ENCODE measurements around the gene PFDN4. TPM values are rescaled to one million over a fixed set of nuclear protein-coding genes. Genes with fewer than 3 reads are reported as not detected.

PFDN4 gene
- total and polyA plus RNA-seq, 2 of the 4 experiments (the other 2 are of a cell fraction) = 14.9 to 93.2 TPM

DNA sequence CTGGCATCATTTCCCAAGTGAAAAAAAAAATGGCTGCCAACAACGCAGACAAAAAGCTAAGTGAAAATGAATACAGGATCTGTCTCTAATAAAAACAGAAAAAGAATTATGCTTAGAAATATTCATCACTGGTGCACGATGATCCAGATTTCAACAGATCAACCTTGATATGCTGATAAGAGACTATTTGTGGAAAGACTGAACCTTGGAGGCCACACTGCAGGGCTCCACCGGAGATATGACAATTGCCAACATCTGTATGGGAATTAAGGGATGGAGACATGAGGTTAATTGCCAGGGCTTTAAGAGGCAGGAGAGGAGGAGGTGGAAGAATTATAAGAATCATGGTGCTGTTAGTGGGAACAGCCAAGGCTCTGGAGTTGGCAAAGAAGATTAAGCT, 48.3 kb downstream of the PFDN4 start:
- DNase-seq = no peak
- ChIA-PET POLR2A (ENCODE audit: unreplicated experiment) (no interaction called here), CTCF (no interaction called here)
- Histone ChIP-seq H4K20me1 (ENCODE audit: insufficient read depth, low read length) (no peaks in the 10 kb centered on the region), H3K56ac (ENCODE audit: extremely low read depth, insufficient read depth, low read length) (no peak overlapping the region), H2AK5ac (ENCODE audit: low read depth, low read length) (no peak overlapping the region), H3K9ac (ENCODE audit: low read depth, low read length) (no peak overlapping the region), H2BK20ac (ENCODE audit: low read depth, low read length) (peak overlapping the region; percentile 50; the same call in 1 of the 2 replicates), H2BK5ac (ENCODE audit: low read depth, low read length, poor library complexity, severe bottlenecking) (no peak overlapping the region), H3K14ac (replicated peaks; ENCODE audit: low read depth, low read length) (no peak overlapping the region), H4K5ac (ENCODE audit: low read depth, low read length) (no peak overlapping the region), H2BK120ac (ENCODE audit: low read depth, low read length) (peak overlapping the region; percentile 3; the same call in 1 of the 2 replicates), H3K23ac (ENCODE audit: low read depth, low read length) (no peak overlapping the region), H3K79me1 (ENCODE audit: low read depth in 1 of 2, low read length in 2 of 2) (no peaks in the 10 kb centered on the region), H3K9me3 (ENCODE audit: control insufficient read depth, insufficient read depth, low read length) (no peaks in the 10 kb centered on the region), H3K9me1 (ENCODE audit: insufficient read depth, low read length) (peaks cover 2% of the 10 kb centered on the region; the same call in 1 of the 2 replicates), H3K4ac (ENCODE audit: low read depth, low read length) (peak overlapping the region; percentile 25; the same call in 1 of the 2 replicates), H4K8ac (ENCODE audit: low read depth in 2 of 2, low read length in 2 of 2) (no peak overlapping the region), H2BK15ac (ENCODE audit: low read depth, low read length) (no peak overlapping the region), H3K4me2 (ENCODE audit: low read depth, low read length) (no peak overlapping the region), H3K27ac (ENCODE audit: insufficient read depth, low read length) (no peak overlapping the region), H3K27me3 (ENCODE audit: control insufficient read depth, insufficient read depth, low read length) (no peaks in the 10 kb centered on the region), H2AK9ac (replicated peaks; ENCODE audit: low read depth, low read length, poor library complexity) (no peak overlapping the region), H3K36me3 (ENCODE audit: control insufficient read depth, insufficient read depth, low read length) (no peaks in the 10 kb centered on the region), H4K91ac (ENCODE audit: insufficient read depth, low read depth, low read length) (no peak overlapping the region), H3K18ac (ENCODE audit: low read depth, low read length) (peak overlapping the region; percentile 49), H3K4me3 (ENCODE audit: insufficient read depth, low read depth, low read length) (no peak overlapping the region), H2AFZ (replicated peaks; ENCODE audit: low read length, poor library complexity) (no peak overlapping the region), H3K4me1 (ENCODE audit: control insufficient read depth, insufficient read depth, low read length) (peaks cover 6% of the 10 kb centered on the region)
- dilution Hi-C loops (cut with HindIII; ENCODE audit: low sequenced_read_pairs, unreplicated experiment) = no loop called here
- intact Hi-C loops (cut with micrococcal nuclease) = no loop called here
- TF ChIP-seq CEBPB (IDR thresholded peaks at IDR 0.05; ENCODE audit: low read depth, low read length) (no peak), BHLHE40 (IDR thresholded peaks at IDR 0.05; ENCODE audit: low read depth, low read length) (no peak), RFX5 (IDR thresholded peaks at IDR 0.05; ENCODE audit: low read depth, low read length) (no peak), MAFK (IDR thresholded peaks at IDR 0.05; ENCODE audit: low read depth, low read length) (no peak), MAZ (IDR thresholded peaks at IDR 0.05; ENCODE audit: borderline replicate concordance, low read depth, low read length) (no peak), SMC3 (IDR thresholded peaks at IDR 0.05; ENCODE audit: low read depth, low read length) (no peak), POLR2A (IDR thresholded peaks at IDR 0.05; ENCODE audit: low read depth, low read length) (no peak), RCOR1 (IDR thresholded peaks at IDR 0.05; ENCODE audit: insufficient replicate concordance, low read length) (no peak), RAD21 (IDR thresholded peaks at IDR 0.05; ENCODE audit: low read length) (no peak), FOS (IDR thresholded peaks at IDR 0.05; ENCODE audit: low read depth, low read length) (no peak), CHD1 (IDR thresholded peaks at IDR 0.05; ENCODE audit: low read depth, low read length) (no peak)
- TF ChIP-seq, protein P1, sequence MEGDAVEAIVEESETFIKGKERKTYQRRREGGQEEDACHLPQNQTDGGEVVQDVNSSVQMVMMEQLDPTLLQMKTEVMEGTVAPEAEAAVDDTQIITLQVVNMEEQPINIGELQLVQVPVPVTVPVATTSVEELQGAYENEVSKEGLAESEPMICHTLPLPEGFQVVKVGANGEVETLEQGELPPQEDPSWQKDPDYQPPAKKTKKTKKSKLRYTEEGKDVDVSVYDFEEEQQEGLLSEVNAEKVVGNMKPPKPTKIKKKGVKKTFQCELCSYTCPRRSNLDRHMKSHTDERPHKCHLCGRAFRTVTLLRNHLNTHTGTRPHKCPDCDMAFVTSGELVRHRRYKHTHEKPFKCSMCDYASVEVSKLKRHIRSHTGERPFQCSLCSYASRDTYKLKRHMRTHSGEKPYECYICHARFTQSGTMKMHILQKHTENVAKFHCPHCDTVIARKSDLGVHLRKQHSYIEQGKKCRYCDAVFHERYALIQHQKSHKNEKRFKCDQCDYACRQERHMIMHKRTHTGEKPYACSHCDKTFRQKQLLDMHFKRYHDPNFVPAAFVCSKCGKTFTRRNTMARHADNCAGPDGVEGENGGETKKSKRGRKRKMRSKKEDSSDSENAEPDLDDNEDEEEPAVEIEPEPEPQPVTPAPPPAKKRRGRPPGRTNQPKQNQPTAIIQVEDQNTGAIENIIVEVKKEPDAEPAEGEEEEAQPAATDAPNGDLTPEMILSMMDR (conservative IDR thresholded peaks at IDR 0.05; ENCODE audit: low read depth, low read length) = no peak
- TF ChIP-seq, protein P2, sequence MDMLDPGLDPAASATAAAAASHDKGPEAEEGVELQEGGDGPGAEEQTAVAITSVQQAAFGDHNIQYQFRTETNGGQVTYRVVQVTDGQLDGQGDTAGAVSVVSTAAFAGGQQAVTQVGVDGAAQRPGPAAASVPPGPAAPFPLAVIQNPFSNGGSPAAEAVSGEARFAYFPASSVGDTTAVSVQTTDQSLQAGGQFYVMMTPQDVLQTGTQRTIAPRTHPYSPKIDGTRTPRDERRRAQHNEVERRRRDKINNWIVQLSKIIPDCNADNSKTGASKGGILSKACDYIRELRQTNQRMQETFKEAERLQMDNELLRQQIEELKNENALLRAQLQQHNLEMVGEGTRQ (IDR thresholded peaks at IDR 0.05; ENCODE audit: low read depth, low read length) = no peak
- 89% methylated on average over 1 of the region's 3 CpGs; no CpG with 5 or more reads in 1 of the 2 experiments for WGBS, 2 experiments (ENCODE audit: extremely low coverage in 2 of 2, insufficient read length in 1 of 2)
- in situ Hi-C loops (cut with MboI; ENCODE audit: low sequenced_read_pairs) = no loop called here
- no TSS peak for BruUV-seq (replicated peaks)
- ATAC-seq (ENCODE audit: low read depth) = no peak
